C1 segment of cervical spinal cord (tissue), 14 donors: Measurements from ENCODE around the gene ZNF24.

Experiments used
- DNase-seq, 14 donors: peaks; one replicate each; lab custom pipeline; 2025; lab: John Stamatoyannopoulos, UW

ZNF24 gene

GRCh38 chr18:35296060-35296459 lies 48.2 kb downstream of the ZNF24 start:
- DNase-seq = no peak

GRCh38 chr18:35291166-35291565 lies 53.1 kb downstream of the ZNF24 start:
- DNase-seq = no peak

GRCh38 chr18:35290094-35290735 lies 54.0 kb downstream of the ZNF24 start, which contains the start of gene ZSCAN30:
ZSCAN30 (minus strand) TSS chr18:35290229; CDS start chr18:35264352, 25,877 bp downstream.
- DNase-seq = peak; percentile 55 to 97 (median 91)

- peak in 2 of 14 donors; percentile 41 to 61 for DNase-seq
These were observed 54.5 kb downstream of the ZNF24 start for GRCh38 chr18:35289727-35290093.

GRCh38 chr18:35289293-35289692 lies 54.9 kb downstream of the ZNF24 start:
- peak in 2 of 14 donors; percentile 16 to 39 for DNase-seq

- peak in 3 of 14 donors; percentile 5 to 89 (median 12) for DNase-seq
These were observed 59.4 kb downstream of the ZNF24 start for GRCh38 chr18:35284841-35285240.

GRCh38 chr18:35283923-35284794 lies 60.1 kb downstream of the ZNF24 start:
- no peak for DNase-seq

- no peak for DNase-seq
These were observed 61.9 kb downstream of the ZNF24 start for GRCh38 chr18:35282353-35282752.
